SH-SY5Y (cell line): ENCODE results near the gene RORB.

Source experiments
- GATA2 ChIP-seq: IDR thresholded peaks from 2 replicates; pipeline ENCODE4 v1.6.1; 2011; ENCODE audit warnings: mild to moderate bottlenecking, low read depth, low read length
- GATA3 ChIP-seq: IDR thresholded peaks from 2 replicates; pipeline ENCODE4 v1.6.1; 2011; ENCODE audit warnings: low read depth, mild to moderate bottlenecking, low read length, moderate library complexity

- TF ChIP-seq GATA2 (no peak), GATA3 (no peak)
These were observed 38.3 kb upstream of the RORB start for GRCh38 chr9:74458832-74459231.
